Kidney epithelial cell (primary cell): ENCODE results near the gene TMEFF2. TPM values are rescaled to one million over a fixed set of nuclear protein-coding genes. Genes with fewer than 3 reads are reported as not detected.
"Not testable (repeated sequence)": the region's sequence is repeated elsewhere in the genome, so short reads cannot be mapped to it uniquely, and the experiment has no call there.

ENCODE experiments used
- DNase-seq: peaks from one replicate; pipeline ENCODE4 v3.0.0-alpha.2; 2010; ENCODE audit warnings: low read depth
- H3K27me3 ChIP-seq: 2 replicates; pipeline ENCODE4 v1.6.0; 2011; ENCODE audit warnings: low read length; ENCODE audit not compliant: control insufficient read depth, insufficient read depth
- H3K36me3 ChIP-seq: 2 replicates; pipeline ENCODE4 v1.5.1; 2011; ENCODE audit warnings: low read length; ENCODE audit not compliant: control insufficient read depth, insufficient read depth
- H3K4me3 ChIP-seq: 2 replicates; pipeline ENCODE4 v1.5.1; 2011; ENCODE audit warnings: low read depth, mild to moderate bottlenecking, control low read depth, low read length
- CTCF ChIP-seq: IDR thresholded peaks from 2 replicates; pipeline ENCODE4 v1.5.1; 2011; ENCODE audit warnings: mild to moderate bottlenecking, moderate library complexity, low read length, control low read depth, inconsistent platforms; ENCODE audit not compliant: insufficient read depth, poor library complexity, severe bottlenecking
- total RNA-seq: library from RNA; depleted of rRNA; stranded (reverse); fragments of >200 nt; gene quantifications from 2 replicates; pipeline ENCODE4 v1.2.3, GENCODE V29; 2015

Gene TMEFF2
- total RNA-seq, 1 donor from 2014 or later: not detected

GRCh38 chr2:192098814-192099491 is 95.8 kb downstream of the TMEFF2 start:
- no peaks in the 10 kb centered on the region for H3K27me3 ChIP-seq
- no peak for DNase-seq
- H3K36me3 ChIP-seq: no peaks in the 10 kb centered on the region
- TF ChIP-seq CTCF: no peak
- no peak overlapping the region for H3K4me3 ChIP-seq

- DNase-seq: no peak
- no peak for TF ChIP-seq CTCF
- H3K36me3 ChIP-seq: no peaks in the 10 kb centered on the region
These were observed 103.3 kb downstream of the TMEFF2 start for GRCh38 chr2:192091476-192091875.

GRCh38 chr2:192090911-192091310 is 103.8 kb downstream of the TMEFF2 start:
- Histone ChIP-seq H3K27me3 (no peaks in the 10 kb centered on the region), H3K36me3 (no peaks in the 10 kb centered on the region), H3K4me3 (no peak overlapping the region)
- DNase-seq: no peak
- no peak for TF ChIP-seq CTCF

More at GRCh38 chr2:192091476-192091875, 103.3 kb downstream of the TMEFF2 start:
- Histone ChIP-seq H3K27me3 (no peaks in the 10 kb centered on the region), H3K4me3 (no peak overlapping the region)

GRCh38 chr2:192087398-192087958 is 107.3 kb downstream of the TMEFF2 start:
- Histone ChIP-seq H3K4me3 (no peak overlapping the region), H3K27me3 (no peaks in the 10 kb centered on the region), H3K36me3 (no peaks in the 10 kb centered on the region)
- peak; percentile 10 for DNase-seq
- TF ChIP-seq CTCF: no peak

GRCh38 chr2:192082121-192082520 is 112.6 kb downstream of the TMEFF2 start:
- Histone ChIP-seq H3K27me3 (no peaks in the 10 kb centered on the region), H3K4me3 (no peak overlapping the region), H3K36me3 (no peaks in the 10 kb centered on the region)
- no peak for TF ChIP-seq CTCF
- no peak for DNase-seq

- H3K4me3 ChIP-seq, H3K36me3 ChIP-seq, H3K27me3 ChIP-seq, DNase-seq: not testable (repeated sequence)
These were observed 114.6 kb downstream of the TMEFF2 start for GRCh38 chr2:192080096-192080495.
